HEK293 (cell line): Measurements from ENCODE around the gene NBPF9.
"Not testable (repeated sequence)": the region's sequence is repeated elsewhere in the genome, so short reads cannot be mapped to it uniquely, and the experiment has no call there.

Experiments used
- CTCF ChIP-seq: fragments of 450-650 bp; formaldehyde crosslinking; IDR thresholded peaks from 2 replicates; pipeline ENCODE4 v1.5.1; 2016; ENCODE audit warnings: missing biosample characterization, missing genetic modification characterization
- ELK4 ChIP-seq: IDR thresholded peaks from 2 replicates; pipeline ENCODE4 v1.6.1; 2011; ENCODE audit warnings: mild to moderate bottlenecking, low read depth, low read length, borderline replicate concordance
- MZF1 ChIP-seq: fragments of 450-650 bp; formaldehyde crosslinking; IDR thresholded peaks from 2 replicates; pipeline ENCODE4 v1.5.1; 2017; ENCODE audit warnings: missing biosample characterization, missing genetic modification characterization, borderline replicate concordance
- REST ChIP-seq: fragments of 450-650 bp; formaldehyde crosslinking; IDR thresholded peaks from 2 replicates; pipeline ENCODE4 v1.5.1; 2016; ENCODE audit warnings: missing biosample characterization, missing genetic modification characterization
- SP2 ChIP-seq: fragments of 450-650 bp; formaldehyde crosslinking; IDR thresholded peaks from 2 replicates; pipeline ENCODE4 v1.5.1; 2016; ENCODE audit warnings: missing biosample characterization, missing genetic modification characterization
- ZNF184 ChIP-seq: fragments of 450-650 bp; IDR thresholded peaks from 2 replicates; pipeline ENCODE4 v1.5.1; 2018; ENCODE audit warnings: missing biosample characterization, mild to moderate bottlenecking, missing genetic modification characterization
- ZNF394 ChIP-seq: fragments of 450-650 bp; formaldehyde crosslinking; IDR thresholded peaks from 2 replicates; pipeline ENCODE4 v1.5.1; 2016; ENCODE audit warnings: missing biosample characterization, missing genetic modification characterization, mild to moderate bottlenecking, moderate library complexity, borderline replicate concordance
- ZNF404 ChIP-seq: fragments of 450-650 bp; formaldehyde crosslinking; IDR thresholded peaks from 2 replicates; pipeline ENCODE4 v1.5.1; 2017; ENCODE audit warnings: missing biosample characterization, missing genetic modification characterization
- ZNF560 ChIP-seq: fragments of 450-650 bp; formaldehyde crosslinking; IDR thresholded peaks from 2 replicates; pipeline ENCODE4 v1.5.1; 2017; ENCODE audit warnings: missing biosample characterization, missing genetic modification characterization, borderline replicate concordance
- ZNF645 ChIP-seq: fragments of 450-650 bp; formaldehyde crosslinking; IDR thresholded peaks from 2 replicates; pipeline ENCODE4; 2016; ENCODE audit warnings: missing biosample characterization, missing genetic modification characterization

- TF ChIP-seq CTCF; REST (tag by site-specific recombination); ELK4; ZNF645 (tag by site-specific recombination); ZNF560 (tag by site-specific recombination); ZNF184 (tag by site-specific recombination); SP2 (tag by site-specific recombination); MZF1 (tag by site-specific recombination); ZNF404; ZNF394 (tag by site-specific recombination): not testable (repeated sequence)
Measured at GRCh38 chr1:149075505-149076127, 27.7 kb downstream of the NBPF9 start.
